Cardiac fibroblast (primary cell): ENCODE measurements around the gene SP6.

Source experiments
- DNase-seq, 2 donors: peaks; one replicate each; pipeline versions ENCODE4 v3.0.0 to v3.0.0-alpha.2; 2010; ENCODE audit warnings: low read depth in 2 of 2
- H3K4me3 ChIP-seq, 2 donors: replicated peaks in 1 of 2; 1 replicate in 1 of 2; 2 replicates in 1 of 2; pipeline ENCODE4 v1.5.1; 2011; ENCODE audit warnings: low read depth in 2 of 2, low read length in 2 of 2, mild to moderate bottlenecking in 2 of 2, moderate library complexity in 1 of 2
- CTCF ChIP-seq: IDR thresholded peaks from one replicate; pipeline ENCODE4 v1.5.1; 2011; ENCODE audit warnings: low read depth, mild to moderate bottlenecking, low read length, inconsistent platforms

Gene SP6

GRCh38 chr17:47853616-47854015 is 2.7 kb upstream of the SP6 start:
- DNase-seq = no peak
- no peak overlapping the region for H3K4me3 ChIP-seq
- TF ChIP-seq CTCF = no peak

- no peak for DNase-seq
- no peak overlapping the region for H3K4me3 ChIP-seq
- no peak for TF ChIP-seq CTCF
Observed at GRCh38 chr17:47852113-47852949, 1.4 kb upstream of the SP6 start.

- DNase-seq = no peak
- TF ChIP-seq CTCF = no peak
- no peak overlapping the region for H3K4me3 ChIP-seq
Observed at GRCh38 chr17:47851764-47852112, 775 bp upstream of the SP6 start.

- DNase-seq = no peak
- no peak overlapping the region for H3K4me3 ChIP-seq
- TF ChIP-seq CTCF = no peak
Observed at GRCh38 chr17:47850373-47850691, 631 bp downstream of the SP6 start.

GRCh38 chr17:47848198-47848513 is 2.8 kb downstream of the SP6 start:
- no peak for DNase-seq
- TF ChIP-seq CTCF = no peak
- H3K4me3 ChIP-seq = no peak overlapping the region

- no peak for DNase-seq
- H3K4me3 ChIP-seq = no peak overlapping the region
- peak; percentile 34 for TF ChIP-seq CTCF
Observed at GRCh38 chr17:47847341-47848197, 3.4 kb downstream of the SP6 start.
